GM19025 (cell line): ENCODE data around the gene CD36.

Experiments used
- ATAC-seq: cut with Tn5 transposase; IDR thresholded peaks from one replicate; pipeline ENCODE4 v1.9.1; 2021; ENCODE audit warnings: mild to moderate bottlenecking, low read depth, moderate library complexity; ENCODE audit not compliant: unreplicated experiment

Gene CD36

DNA sequence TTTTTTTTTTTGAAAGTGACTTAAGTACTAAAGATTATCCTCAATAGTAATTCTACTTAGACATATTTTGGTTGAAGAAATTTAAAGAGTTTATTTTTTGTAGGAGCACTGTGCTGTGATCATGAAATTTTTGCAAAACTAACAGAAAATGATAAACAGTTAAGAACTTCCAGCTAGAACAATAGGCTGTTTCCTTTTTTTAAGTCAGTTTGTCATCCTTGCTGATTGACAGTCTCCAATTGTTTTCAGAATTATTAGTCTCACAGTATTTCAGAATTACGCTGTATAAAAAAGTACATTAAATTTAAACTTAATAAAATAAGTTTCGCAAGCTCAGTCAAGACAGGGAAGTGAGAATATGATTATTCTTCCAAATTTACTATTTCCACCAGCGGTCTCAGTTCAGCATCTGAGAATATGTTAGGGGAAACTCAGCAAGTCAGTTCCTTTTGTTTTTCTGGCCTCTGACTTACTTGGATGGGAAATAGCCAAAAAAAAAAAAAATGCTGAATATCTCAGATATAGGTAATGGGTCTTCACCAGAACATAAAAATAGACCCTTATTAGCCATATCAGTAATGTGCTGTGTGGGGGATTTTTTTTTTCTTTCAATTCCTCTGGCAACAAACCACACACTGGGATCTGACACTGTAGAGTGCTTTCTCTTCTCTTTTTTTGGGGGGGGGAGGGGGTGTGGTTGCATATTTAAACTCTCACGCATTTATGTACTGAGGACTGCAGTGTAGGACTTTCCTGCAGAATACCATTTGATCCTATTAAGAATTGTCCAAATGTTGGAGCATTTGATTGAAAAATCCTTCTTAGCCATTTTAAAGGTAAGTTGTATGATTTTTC is at the start of gene CD36:
Gene CD36, plus strand, starts transcription at position 732 of the 855 bp plus-strand sequence. CDS start 8,099 bp downstream, outside the sequence.
- no peak for ATAC-seq

GRCh38 chr7:80589631-80590030 is 48.8 kb upstream of the CD36 start:
- no peak for ATAC-seq

- no peak for ATAC-seq
Measured at GRCh38 chr7:80591654-80592053, 46.8 kb upstream of the CD36 start.

GRCh38 chr7:80593869-80594586 is 44.4 kb upstream of the CD36 start:
- no peak for ATAC-seq

DNA sequence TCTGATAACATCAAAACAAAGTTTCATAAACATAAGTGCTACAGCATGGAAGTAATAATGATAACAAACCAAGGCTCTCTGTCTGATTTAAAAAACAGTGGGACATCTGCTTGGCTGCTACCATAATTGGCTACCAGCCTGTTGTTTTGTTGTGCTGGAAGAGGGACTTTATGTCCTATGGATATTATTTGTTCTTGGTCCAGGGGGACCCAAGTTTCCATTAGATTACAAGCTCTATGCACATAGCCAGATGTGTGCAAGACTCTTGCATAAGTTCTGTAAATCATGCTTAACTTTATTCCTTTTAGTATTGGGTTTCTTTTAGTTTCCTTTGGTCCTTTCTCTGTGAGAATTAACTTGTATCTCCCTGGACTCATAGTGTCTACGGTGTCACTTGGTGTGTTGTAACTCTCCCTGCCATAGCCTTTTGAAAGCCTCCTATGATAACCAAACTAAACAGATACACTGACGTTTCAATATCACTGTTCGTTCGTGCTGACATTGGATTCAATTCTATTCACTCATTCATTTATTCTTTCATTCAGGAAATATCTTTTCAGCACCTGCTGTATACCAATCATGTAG is 41.4 kb upstream of the CD36 start:
- no peak for ATAC-seq

DNA sequence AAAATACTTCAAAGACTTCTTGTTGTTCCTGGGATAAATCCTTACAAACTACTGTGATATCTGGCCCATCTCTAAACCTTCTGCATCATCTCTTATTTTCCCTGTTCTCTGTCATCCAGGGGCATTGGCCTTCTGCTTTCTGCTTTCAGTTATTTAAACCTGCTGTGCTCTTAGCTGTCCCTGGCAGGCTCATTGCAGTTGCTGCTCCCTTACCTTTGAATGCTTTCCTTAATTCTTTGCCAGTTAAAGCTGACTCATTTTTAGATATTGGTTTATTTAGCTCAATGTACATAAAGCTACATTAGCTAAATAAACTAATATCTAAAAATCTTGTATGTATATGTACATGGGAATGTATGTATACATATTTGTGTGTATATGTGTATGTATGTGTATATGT is 40.6 kb upstream of the CD36 start:
- ATAC-seq = no peak

GRCh38 chr7:80600046-80600445 is 38.4 kb upstream of the CD36 start:
- ATAC-seq = no peak

- no peak for ATAC-seq
Measured at GRCh38 chr7:80601999-80602398, 36.4 kb upstream of the CD36 start.

DNA sequence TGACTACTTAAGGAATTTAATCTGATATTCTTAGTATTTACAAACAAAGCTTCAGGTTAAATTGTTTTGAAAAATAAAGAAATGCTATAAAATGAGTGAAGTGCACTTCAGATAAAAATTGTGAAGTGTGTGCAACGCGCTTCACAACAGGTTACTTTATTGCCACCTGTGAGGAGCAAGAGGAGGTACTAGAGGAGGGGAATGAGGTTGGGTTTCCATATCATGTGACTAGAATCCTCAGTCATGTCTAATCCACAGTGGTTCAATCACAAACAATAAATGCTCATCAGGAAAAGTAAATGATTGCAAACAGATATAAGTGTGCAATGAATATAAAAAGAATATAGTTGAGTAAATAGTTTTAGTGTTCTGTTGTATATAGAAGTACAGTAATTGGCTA is 34.5 kb upstream of the CD36 start:
- ATAC-seq = no peak

GRCh38 chr7:80604436-80604835 is 34.0 kb upstream of the CD36 start:
- no peak for ATAC-seq

GRCh38 chr7:80607136-80607535 is 31.3 kb upstream of the CD36 start:
- ATAC-seq = no peak

DNA sequence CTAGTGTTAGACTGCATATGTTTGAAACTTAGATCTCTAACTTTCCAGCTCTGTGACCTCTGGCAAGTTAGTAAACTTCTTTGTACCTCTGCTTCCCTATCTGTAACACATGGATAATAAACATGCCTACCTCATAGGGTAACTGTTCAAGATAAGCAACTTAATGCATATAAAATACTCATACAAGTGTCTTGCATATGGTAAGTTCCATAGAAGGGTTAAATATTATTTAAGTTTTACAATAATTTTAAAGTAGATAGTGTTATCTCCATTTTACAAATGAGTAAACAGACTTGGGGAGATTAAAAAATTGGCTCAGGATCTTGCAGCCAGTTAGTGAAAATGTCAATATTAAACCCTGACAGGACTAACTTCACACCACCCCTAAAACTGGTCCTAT is 30.1 kb upstream of the CD36 start:
- ATAC-seq = no peak

- ATAC-seq = no peak
Measured at GRCh38 chr7:80609751-80610150, 28.7 kb upstream of the CD36 start.

DNA sequence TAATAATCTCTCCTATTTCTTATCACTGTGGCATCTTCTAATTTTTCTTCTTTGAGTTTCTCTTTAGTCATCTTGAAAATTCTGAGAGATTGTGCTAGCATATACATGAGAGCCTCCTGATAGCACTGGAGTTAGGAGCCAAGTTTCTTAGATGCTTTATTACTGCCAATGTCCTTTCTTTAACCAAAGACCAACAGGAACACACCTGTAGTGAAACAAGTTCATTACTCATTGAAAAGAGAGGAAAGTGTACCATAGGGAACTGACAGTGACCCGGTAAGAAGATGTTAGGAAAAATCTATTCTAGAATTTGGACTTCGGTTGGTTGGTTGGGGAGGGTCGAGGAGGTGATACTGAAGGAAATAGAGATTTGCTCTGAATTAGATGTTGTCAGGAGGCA is 27.1 kb upstream of the CD36 start:
- no peak for ATAC-seq

GRCh38 chr7:80611779-80612178 is 26.7 kb upstream of the CD36 start:
- ATAC-seq = no peak

GRCh38 chr7:80612880-80613279 is 25.6 kb upstream of the CD36 start:
- ATAC-seq = no peak

DNA sequence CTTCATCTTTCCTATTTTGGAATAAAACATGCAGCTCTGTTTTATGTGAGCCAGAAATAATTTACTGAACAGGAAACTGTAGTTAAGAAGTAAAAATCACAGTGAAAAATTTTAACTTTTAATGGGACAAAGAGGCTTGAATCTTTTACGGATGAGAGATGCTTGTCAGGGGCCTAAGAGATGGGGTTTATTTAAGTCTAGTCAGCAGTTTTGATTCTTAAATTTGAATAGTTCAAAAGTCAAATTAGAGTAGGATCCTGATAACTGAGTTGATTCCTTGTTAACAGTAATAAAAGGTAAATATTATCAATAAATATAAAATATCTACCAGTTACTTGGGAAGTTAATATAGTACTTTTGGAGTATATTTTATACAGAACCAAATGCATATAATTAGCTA is 24.9 kb upstream of the CD36 start:
- no peak for ATAC-seq

- ATAC-seq = no peak
Measured at GRCh38 chr7:80614851-80615271, 23.6 kb upstream of the CD36 start.

DNA sequence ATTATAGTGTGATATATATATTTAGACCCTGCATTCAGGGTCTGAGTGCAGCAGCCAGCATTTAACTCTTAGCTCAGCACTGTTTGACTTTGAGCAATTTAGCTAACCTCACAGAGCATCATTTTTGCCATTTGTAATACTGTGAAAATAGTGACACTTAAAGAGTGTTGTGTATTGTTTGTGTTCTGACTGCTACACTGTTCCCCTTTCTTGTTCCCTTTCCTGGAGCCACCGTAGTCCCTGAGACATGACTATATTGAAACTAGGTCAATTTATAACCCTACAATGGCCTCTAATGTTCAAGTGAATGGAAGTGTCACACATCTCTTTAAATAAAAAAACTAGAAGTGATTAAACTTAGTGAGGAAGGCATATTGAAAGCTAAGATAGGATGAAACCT is 20.3 kb upstream of the CD36 start:
- ATAC-seq = no peak

- ATAC-seq = no peak
Measured at GRCh38 chr7:80619741-80620140, 18.7 kb upstream of the CD36 start.

GRCh38 chr7:80622541-80622940 is 15.9 kb upstream of the CD36 start:
- no peak for ATAC-seq
